Activated CD8-positive, alpha-beta memory T cell treated with anti-CD3 and anti-CD28 coated beads for 1 hour (primary cell): ENCODE measurements around the gene COQ3.

ENCODE experiments used
- DNase-seq, 2 donors: peaks; one replicate each; pipeline ENCODE4 v3.0.0-alpha.2; 2020; ENCODE audit warnings: low read depth in 1 of 2; ENCODE audit errors: extremely low read depth in 1 of 2

COQ3 gene

DNA sequence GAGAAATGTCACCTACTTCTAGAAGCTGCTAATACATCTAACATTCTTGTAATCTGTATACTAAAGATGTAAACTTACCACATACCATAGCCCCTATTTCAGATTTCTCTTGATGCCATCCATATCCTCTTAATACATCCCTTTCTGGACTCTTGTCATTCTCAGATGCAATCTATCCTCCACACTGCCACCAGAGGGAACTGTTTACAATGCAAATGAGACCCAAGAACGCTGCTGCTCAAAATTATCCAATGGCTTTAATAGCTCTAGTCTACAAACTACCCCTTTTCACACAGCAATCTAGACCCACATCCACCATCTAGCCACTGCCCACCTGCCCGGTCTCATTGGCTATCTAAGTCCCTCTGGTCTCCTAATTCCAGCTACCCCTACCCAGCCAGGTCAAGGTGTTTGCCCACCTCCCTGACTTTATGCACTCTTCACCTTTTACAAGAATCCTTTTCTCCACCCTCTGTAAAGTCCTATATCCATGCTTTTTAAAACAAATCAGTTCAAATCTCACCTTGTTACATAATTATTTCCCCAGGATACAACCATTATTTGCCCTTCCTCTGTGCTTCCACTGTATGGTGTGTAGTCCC, 59.4 kb downstream of the COQ3 start:
- no peak for DNase-seq

DNA sequence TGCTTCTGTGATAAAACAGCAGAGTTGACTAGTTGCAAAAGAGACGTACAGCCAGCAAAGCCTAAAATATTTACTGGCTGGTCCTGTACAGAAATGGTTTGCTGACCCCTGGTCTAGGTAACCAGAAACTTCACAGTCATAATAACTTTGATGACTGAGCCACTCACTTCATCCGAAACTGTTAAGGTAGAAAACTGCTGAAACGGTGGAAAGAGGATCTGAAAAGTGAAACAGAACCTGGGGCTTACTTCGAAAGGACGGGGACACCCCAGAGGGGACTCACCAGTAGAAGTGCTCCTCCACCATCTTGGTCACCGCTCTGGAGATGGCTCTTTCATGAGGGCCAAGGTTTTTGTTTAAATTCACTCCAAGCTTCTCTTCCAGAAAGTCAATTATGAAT, 60.9 kb downstream of the COQ3 start:
- no peak for DNase-seq

DNA sequence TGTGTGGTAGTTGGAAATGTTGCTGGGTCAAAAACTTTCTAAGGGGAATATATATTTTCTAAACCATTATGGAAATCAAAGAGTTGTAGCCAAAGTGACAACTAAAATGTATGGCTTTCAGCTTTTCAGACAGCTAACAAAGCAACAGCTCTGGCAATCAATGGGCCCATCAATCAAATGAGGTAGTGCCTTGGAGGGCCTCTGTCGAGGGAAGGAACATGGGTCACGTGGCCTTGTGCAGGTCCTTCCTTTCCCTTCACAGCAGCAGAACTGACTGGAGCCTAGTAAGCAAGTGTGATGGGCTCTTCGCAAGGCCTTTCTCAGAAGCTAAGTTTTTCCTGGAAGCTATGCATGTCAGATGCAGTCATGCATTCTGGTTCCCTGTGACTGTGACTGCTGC, 62.5 kb downstream of the COQ3 start:
- no peak for DNase-seq

DNA sequence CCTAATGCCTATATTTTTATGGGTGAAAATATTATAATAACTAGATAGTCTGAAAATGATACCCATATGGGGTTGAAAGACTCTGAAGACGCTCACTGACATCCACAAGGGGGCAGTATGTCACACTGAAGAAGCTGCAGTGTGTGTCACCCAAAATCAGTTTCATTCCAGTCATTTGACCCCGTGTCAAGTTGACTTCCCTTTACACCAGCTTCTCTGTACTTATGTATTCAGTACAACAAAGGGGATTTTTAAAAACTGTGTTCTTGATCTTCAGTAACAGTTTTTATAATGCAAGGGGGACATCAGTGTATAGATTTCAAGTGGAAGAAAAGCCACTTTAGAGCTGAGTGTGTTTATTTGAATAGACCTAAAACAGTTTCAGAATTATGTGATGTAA, 63.8 kb downstream of the COQ3 start:
- peak in 1 of 2 donors; percentile 27 for DNase-seq

DNA sequence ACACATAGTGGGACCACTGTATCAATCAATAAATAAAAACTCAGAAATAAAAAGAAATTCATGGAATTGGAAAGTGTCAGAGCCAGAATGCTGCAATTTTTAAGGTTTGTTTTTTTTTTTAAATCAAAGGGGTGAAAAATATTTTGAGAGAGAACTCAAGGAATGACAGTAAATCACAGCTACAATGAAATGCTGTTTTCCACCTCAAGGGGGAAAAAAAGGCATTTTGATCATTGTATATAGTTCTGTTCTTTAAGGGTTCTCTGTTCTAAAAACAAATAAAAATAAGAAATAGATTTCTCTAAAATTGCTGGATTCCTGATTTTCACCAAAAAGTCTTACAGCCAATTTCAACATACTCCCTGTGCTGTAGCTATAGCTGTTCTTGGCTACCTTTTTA, 69.0 kb downstream of the COQ3 start:
- no peak for DNase-seq
